Measurements from ENCODE around the gene KCTD7.

DNA sequence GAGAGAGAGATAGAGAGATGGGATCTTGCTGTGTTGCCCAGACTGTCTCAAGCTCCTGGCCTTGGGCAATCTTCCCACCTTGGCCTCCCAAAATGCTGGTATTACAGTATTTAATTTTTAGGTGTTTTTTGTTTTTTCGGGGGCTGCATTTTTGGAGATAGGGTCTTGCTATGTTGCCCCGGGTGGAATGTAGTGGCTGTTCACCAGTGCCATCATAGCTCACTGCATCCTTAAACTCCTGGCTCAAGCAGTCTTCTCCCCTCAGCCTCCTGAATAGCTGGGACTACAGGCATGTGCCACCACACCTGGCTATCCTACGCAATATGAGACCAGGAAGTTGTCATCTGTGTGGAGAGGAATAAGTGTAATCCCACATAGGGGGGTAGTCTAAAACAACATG is 42.4 kb downstream of the KCTD7 start:
- TF ChIP-seq, protein P1, sequence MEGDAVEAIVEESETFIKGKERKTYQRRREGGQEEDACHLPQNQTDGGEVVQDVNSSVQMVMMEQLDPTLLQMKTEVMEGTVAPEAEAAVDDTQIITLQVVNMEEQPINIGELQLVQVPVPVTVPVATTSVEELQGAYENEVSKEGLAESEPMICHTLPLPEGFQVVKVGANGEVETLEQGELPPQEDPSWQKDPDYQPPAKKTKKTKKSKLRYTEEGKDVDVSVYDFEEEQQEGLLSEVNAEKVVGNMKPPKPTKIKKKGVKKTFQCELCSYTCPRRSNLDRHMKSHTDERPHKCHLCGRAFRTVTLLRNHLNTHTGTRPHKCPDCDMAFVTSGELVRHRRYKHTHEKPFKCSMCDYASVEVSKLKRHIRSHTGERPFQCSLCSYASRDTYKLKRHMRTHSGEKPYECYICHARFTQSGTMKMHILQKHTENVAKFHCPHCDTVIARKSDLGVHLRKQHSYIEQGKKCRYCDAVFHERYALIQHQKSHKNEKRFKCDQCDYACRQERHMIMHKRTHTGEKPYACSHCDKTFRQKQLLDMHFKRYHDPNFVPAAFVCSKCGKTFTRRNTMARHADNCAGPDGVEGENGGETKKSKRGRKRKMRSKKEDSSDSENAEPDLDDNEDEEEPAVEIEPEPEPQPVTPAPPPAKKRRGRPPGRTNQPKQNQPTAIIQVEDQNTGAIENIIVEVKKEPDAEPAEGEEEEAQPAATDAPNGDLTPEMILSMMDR (IDR thresholded peaks at IDR 0.05; ENCODE audit: low read depth, low read length, poor library complexity, severe bottlenecking), result no peak
- no peak for TF ChIP-seq EZH2phosphoT487 (IDR thresholded peaks at IDR 0.05; ENCODE audit: borderline replicate concordance, low read length)
